IPS-20b (cell line): ENCODE measurements around the gene MERTK.

Experiments
- H3K27ac ChIP-seq: one replicate; pipeline ENCODE4 v1.5.1; 2013; ENCODE audit warnings: low read length
- H3K27me3 ChIP-seq: 2 replicates; pipeline ENCODE4 v1.6.1; 2013; ENCODE audit warnings: mild to moderate bottlenecking, low read length, inconsistent platforms; ENCODE audit not compliant: insufficient read depth
- H3K36me3 ChIP-seq: 2 replicates; pipeline ENCODE4 v1.6.1; 2013; ENCODE audit warnings: low read depth, mild to moderate bottlenecking, inconsistent platforms, low read length, moderate library complexity; ENCODE audit not compliant: insufficient read depth
- H3K4me1 ChIP-seq: 2 replicates; pipeline ENCODE4 v1.6.1; 2013; ENCODE audit warnings: mild to moderate bottlenecking, control low read depth, inconsistent platforms, low read length, moderate library complexity; ENCODE audit not compliant: insufficient read depth
- H3K4me3 ChIP-seq: 2 replicates; pipeline ENCODE4 v1.5.1; 2013; ENCODE audit warnings: mild to moderate bottlenecking, low read length, inconsistent platforms
- H3K9ac ChIP-seq: 2 replicates; pipeline ENCODE4 v1.6.1; 2013; ENCODE audit warnings: low read depth, mild to moderate bottlenecking, inconsistent platforms, low read length, moderate library complexity
- H3K9me3 ChIP-seq: 2 replicates; pipeline ENCODE4 v1.6.1; 2013; ENCODE audit warnings: mild to moderate bottlenecking, low read depth, low read length, inconsistent platforms; ENCODE audit not compliant: insufficient read depth

MERTK gene

DNA sequence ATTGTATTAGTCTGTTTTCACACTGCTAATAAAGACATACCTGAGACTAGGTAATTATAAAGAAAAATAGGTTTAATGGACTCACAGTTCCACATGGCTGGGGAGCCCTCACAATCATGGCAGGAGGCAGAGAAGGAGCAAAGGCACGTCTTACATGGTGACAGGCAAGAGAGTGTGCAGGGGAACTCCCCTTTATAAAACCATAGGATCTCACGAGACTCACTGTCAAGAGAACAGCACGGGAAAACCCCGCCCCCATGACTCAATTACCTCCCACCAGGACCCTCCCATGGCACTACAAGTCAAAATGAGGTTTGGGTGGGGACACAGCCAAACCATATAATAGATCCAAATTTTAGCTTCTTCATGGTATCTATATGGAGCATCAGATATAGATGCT lies 87.1 kb downstream of the MERTK start:
- Histone ChIP-seq H3K36me3 (peaks cover 23% of the 10 kb centered on the region), H3K27me3 (no peaks in the 10 kb centered on the region), H3K9ac (no peak overlapping the region), H3K9me3 (no peaks in the 10 kb centered on the region), H3K4me1 (no peaks in the 10 kb centered on the region), H3K27ac (no peak overlapping the region), H3K4me3 (no peak overlapping the region)

DNA sequence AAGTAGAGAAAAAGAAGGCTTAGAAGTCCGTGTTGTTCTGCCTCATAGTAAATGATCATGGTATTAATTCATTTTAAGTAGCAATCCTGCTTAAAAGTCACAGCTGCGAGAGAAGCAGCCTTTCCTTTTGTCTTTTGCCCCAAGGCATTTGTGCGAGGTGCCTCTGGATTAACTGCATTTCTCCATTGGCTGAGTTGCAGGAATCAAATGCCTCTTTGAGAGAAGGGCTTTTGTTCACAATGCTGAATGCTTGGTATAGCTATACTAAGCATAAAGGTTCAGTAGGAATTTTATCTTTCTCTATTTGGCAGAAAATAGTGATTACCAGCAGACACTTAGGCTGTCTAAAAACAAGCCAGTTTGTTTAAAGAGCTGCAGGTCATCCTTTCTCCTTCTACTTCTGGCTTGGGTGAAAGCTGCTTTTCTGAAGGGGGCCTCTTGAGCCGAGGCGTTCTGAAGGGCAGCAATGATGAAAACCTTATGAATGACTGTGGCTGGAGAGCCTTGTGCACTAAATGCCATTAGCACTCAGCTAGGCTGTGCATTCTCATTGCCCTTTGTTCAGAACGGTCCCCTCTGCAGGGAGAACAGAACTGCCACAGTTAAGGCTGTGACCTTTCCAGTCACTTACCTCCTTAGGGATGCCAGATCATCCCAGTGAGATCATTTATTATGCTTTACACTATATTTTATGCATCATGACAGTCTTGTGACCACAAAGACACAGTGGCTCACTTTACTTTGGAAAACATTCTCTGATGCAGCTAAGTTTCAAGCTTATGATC lies 87.9 kb downstream of the MERTK start:
- H3K27ac ChIP-seq, result no peak overlapping the region
- peaks cover 23% of the 10 kb centered on the region for H3K36me3 ChIP-seq
- no peak overlapping the region for H3K4me3 ChIP-seq
- no peak overlapping the region for H3K9ac ChIP-seq
- H3K4me1 ChIP-seq, result no peaks in the 10 kb centered on the region
- no peaks in the 10 kb centered on the region for H3K9me3 ChIP-seq
- no peaks in the 10 kb centered on the region for H3K27me3 ChIP-seq

DNA sequence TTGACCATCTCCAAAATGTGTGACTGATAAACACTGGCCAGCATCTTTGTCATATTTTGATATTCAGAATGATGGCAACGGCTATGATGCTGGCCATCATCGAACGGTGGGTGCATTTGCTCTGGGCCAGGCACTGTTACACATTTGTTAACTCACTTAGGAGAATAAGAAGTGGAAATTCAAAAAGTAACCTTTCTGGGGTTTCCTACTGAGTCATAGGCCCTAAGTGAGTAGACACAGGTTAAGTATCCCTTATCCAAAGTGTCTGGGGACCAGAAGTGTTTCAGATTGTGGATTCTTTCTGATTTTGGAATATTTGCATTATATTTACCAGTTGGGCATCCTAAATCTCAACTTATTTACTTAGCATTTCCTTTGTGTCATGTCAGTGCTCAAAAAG lies 92.0 kb downstream of the MERTK start:
- Histone ChIP-seq H3K27ac (no peak overlapping the region), H3K36me3 (peaks cover 4% of the 10 kb centered on the region; the same call in 1 of the 2 replicates), H3K9ac (no peak overlapping the region), H3K9me3 (no peaks in the 10 kb centered on the region), H3K4me3 (no peak overlapping the region), H3K27me3 (no peaks in the 10 kb centered on the region), H3K4me1 (no peaks in the 10 kb centered on the region)

DNA sequence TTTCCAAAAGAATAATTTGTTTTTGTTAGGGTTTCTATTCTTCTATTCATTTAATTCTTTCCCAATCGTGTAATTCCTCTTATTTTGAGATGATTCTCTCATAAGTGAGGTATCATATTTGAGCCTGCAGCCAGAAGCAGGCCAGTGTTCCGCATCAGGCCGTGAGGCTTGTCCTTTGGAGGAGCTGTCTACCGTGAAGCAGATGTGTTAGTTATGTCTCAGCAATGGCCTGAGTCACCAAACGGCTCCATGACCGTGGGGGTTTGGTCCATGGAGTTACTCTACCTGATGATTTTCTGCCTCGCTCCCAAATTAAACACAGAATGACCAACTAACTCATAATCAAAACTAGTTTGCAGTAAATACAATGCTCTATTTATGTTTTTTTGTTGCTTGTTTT lies 92.4 kb downstream of the MERTK start:
- no peak overlapping the region for H3K4me3 ChIP-seq
- H3K9me3 ChIP-seq, result no peaks in the 10 kb centered on the region
- no peaks in the 10 kb centered on the region for H3K4me1 ChIP-seq
- no peaks in the 10 kb centered on the region for H3K27me3 ChIP-seq
- H3K27ac ChIP-seq, result no peak overlapping the region
- H3K36me3 ChIP-seq, result peaks cover 5% of the 10 kb centered on the region; the same call in 1 of the 2 replicates
- no peak overlapping the region for H3K9ac ChIP-seq

DNA sequence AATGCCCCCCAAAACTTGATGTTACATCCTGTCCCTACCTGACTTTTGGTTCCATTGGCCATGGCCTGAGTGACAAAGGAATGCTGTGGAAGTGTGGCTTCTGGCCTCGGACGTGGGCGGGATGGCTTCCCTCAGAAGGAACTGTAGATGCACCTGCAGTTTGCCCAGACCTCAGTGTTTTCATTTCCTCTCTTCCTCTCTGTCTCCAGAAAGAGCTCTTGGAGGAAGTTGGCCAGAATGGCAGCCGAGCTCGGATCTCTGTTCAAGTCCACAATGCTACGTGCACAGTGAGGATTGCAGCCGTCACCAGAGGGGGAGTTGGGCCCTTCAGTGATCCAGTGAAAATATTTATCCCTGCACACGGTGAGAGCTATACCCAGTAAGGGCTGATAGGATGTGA lies 95.6 kb downstream of the MERTK start:
- Histone ChIP-seq H3K4me3 (no peak overlapping the region), H3K27ac (no peak overlapping the region), H3K36me3 (peaks cover 5% of the 10 kb centered on the region; the same call in 1 of the 2 replicates), H3K4me1 (no peaks in the 10 kb centered on the region), H3K9me3 (no peaks in the 10 kb centered on the region), H3K9ac (no peak overlapping the region), H3K27me3 (no peaks in the 10 kb centered on the region)

DNA sequence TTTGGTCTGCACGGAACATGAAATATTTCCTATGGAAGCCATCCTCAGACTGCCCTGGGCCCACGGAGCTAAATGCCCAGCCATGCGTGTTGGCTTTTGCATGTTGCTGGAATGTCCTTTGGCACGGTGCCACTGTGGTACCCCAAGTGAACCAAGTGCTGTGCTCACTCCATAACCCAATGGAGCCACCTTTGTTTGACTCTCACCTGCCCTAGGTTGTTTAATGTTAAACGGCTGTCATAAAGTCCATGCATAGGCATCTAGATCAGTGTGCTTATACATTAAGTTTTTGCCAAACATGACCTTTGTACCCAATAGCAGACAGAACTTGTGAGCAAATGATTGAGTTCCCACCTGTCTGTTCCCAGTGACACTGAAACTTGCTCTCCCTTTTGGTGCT lies 96.7 kb downstream of the MERTK start:
- Histone ChIP-seq H3K27me3 (no peaks in the 10 kb centered on the region), H3K4me3 (no peak overlapping the region), H3K9ac (no peak overlapping the region), H3K27ac (no peak overlapping the region), H3K9me3 (no peaks in the 10 kb centered on the region), H3K4me1 (no peaks in the 10 kb centered on the region), H3K36me3 (peaks cover 5% of the 10 kb centered on the region; the same call in 1 of the 2 replicates)

DNA sequence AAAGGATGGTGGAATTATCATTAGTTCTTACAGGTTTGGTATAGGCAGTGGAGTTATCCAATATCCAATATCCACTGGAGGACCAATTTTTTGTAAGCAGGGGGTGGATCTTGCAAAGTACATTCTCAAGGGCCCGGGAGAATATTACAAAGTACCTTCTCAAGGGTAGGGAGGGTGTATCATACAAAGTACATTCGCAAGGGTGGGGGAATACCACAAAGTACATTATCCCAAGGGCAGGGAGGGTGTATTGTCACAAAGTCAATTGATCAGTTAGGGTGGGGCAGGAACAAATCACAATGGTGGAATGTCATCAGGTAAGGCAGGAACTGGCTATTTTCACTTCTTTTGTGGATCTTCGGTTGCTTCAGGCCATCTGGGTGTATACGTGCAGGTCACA lies 101.4 kb downstream of the MERTK start:
- no peaks in the 10 kb centered on the region for H3K27me3 ChIP-seq
- H3K36me3 ChIP-seq, result peaks cover 5% of the 10 kb centered on the region; the same call in 1 of the 2 replicates
- no peak overlapping the region for H3K4me3 ChIP-seq
- H3K9ac ChIP-seq, result no peak overlapping the region
- H3K9me3 ChIP-seq, result no peaks in the 10 kb centered on the region
- H3K4me1 ChIP-seq, result no peaks in the 10 kb centered on the region
- H3K27ac ChIP-seq, result no peak overlapping the region

DNA sequence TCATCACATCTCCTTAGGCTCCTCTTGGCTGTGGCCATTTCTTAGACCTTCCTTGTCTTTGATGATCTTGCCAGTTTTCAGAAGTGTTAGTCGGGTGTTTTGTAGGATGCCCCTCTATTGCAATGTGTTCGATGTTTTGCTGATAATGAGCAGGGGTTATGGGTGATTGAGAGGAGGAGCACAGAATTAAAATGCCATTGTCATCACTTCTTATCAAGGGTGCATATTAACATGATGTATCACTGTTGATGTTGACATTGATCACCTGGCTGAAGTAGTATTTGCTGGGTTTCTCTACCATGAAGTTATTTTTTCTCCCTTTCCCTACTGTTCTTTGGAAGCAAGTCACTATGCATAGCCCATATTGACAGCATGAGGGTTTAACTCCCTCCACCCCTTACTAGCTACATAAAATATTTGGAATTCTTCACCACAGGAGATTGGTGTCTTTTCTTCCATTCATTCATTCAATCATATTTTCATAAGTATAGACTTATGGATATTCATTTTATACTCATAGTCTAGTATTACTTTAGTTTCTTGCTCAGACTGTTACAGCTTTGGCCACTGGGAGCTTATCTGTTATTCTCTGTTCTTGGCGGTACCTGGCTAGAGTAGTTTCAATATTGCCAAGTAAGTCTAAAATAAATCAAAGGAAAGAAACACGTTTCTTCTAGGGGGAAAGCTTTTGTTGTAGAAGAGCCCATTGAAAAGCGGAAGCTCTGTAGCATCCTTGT lies 102.2 kb downstream of the MERTK start:
- Histone ChIP-seq H3K4me3 (no peak overlapping the region), H3K4me1 (no peaks in the 10 kb centered on the region), H3K9me3 (no peaks in the 10 kb centered on the region), H3K27ac (no peak overlapping the region), H3K36me3 (no peaks in the 10 kb centered on the region), H3K9ac (no peak overlapping the region), H3K27me3 (no peaks in the 10 kb centered on the region)

DNA sequence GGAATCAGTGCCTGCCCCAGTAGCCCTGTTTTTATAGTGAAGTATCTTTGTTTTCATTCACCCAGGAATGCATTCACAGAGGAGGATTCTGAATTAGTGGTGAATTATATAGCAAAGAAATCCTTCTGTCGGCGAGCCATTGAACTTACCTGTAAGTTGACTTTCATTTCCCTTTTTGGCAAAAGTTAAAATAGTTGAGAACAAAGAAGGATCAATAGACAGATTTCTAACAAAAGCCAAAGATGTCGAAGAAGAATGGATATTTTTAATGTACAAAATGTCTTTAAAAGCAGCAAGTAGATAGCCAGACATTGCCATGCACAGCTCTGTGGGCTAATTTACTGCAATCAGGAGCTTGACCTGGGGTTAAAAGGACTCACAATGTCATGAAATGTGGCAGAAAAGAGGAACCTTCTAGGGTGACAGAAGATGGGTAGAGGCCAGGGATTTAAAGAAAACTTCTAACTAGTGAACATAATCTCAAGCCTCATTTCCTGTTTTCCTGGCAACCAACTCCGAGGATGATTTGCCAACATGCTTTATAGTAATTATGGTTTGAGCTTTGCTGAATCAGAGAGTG lies 102.8 kb downstream of the MERTK start:
- Histone ChIP-seq H3K4me3 (no peak overlapping the region), H3K27ac (no peak overlapping the region), H3K9me3 (no peaks in the 10 kb centered on the region), H3K4me1 (no peaks in the 10 kb centered on the region), H3K27me3 (no peaks in the 10 kb centered on the region), H3K36me3 (no peaks in the 10 kb centered on the region), H3K9ac (no peak overlapping the region)

DNA sequence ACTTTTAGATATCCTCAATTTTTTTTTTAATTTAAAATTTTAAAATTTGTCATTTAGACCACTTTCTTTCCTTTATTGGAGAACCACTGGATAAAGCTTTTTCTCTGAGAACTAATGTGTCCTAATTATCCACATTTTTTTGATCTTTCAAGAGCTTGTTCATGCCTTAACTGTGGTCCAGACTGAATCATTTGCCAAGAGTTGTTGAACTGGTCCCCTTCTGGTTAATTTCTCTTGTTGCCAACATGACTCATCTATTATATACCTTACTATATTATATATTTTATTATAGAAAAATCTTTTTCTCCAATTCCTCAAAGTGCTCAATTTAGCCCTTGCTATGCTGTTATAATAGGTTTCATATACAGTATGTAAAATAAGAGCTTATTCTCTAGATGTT lies 103.5 kb downstream of the MERTK start:
- H3K27ac ChIP-seq, result no peak overlapping the region
- H3K9me3 ChIP-seq, result no peaks in the 10 kb centered on the region
- no peaks in the 10 kb centered on the region for H3K27me3 ChIP-seq
- H3K4me1 ChIP-seq, result no peaks in the 10 kb centered on the region
- no peaks in the 10 kb centered on the region for H3K36me3 ChIP-seq
- no peak overlapping the region for H3K4me3 ChIP-seq
- no peak overlapping the region for H3K9ac ChIP-seq

DNA sequence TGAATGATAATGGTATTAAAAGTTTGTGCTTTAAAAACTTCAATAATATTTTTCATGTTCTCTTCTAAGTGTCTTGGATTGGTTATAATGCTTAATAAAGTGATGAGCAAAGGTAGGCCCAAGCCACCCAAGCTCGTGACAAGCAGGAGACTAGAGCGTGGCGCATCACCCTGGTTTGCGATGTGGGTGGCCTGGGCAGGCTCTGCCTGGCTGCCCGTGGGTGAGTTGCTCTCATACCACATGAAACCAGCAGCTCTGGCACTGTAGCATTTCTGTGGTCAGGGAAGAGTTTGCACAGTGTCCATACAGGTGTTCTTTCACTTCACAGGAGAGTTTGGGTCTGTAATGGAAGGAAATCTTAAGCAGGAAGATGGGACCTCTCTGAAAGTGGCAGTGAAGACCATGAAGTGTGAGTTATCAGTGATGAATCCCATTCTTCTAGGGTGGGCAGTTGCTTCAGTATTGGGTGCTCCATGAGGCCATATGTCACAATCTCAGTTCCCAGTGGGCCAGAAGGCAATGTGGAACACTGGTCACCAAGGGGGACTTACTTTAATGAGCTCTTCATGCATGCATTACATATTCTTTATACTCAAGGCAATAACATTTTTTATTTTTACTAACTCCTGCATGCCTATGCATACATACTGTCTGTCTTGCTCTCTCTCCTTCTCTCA lies 105.3 kb downstream of the MERTK start:
- no peak overlapping the region for H3K27ac ChIP-seq
- no peak overlapping the region for H3K9ac ChIP-seq
- H3K9me3 ChIP-seq, result no peaks in the 10 kb centered on the region
- H3K4me1 ChIP-seq, result no peaks in the 10 kb centered on the region
- no peak overlapping the region for H3K4me3 ChIP-seq
- no peaks in the 10 kb centered on the region for H3K27me3 ChIP-seq
- H3K36me3 ChIP-seq, result 0 out of 2 replicates have a peak, but pooled peaks cover 8% of the 10 kb centered on the region
